ENCODE data around the gene MOB3C. TPM values are rescaled to one million over a fixed set of nuclear protein-coding genes. Genes with fewer than 3 reads are reported as not detected.

MOB3C gene
- total RNA-seq, 1 experiment from 2014 or later = 17.7 TPM

DNA sequence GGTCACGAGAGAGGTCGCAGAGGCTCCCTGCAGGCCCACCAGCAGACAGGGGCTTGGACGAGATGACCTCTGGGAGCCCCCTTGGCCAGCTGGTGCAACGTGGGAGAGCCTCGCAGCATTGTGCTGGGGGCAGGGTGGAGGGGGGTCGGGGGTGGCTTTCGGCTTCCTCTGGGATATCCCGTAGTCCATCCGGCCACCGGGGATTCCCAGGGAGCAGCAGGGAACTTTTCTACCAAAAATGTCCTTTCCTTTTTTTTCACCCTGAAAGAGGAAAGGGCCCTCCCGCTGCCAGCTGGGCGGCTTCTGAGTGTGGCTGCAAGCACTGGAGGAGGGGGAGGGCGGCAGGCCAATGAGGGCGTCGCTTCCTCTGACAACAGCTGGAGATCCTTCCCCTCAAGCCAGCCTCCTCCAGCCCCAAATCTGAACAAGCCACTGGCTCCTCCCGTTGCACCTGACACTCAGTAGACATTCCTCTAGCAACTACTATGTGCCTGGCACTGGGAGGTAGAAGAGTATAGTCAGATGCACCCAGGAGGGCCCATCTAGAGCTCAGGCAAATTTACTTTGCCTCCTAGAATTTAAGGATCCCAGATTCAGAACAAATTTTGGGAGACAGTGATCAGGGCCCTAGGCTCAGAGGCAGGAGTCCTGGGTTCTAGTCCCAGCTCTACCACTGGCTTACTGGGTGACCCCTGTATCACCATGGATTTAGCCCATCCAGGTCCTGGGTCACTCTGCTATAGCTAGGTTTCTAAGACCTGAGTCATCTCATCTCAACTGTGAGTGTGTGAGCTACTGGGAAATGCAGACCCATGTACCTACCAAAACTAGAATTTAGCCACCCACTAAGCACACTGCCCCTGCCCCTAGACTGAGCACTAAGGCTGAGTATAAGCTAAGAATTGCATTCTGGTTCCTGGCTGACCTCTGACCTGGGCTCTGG, 2.7 kb downstream of the MOB3C start:
- peak; percentile 76 for DNase-seq (ENCODE audit: low read depth)
- in situ Hi-C loops (cut with HindIII; ENCODE audit: low pct_unique_long_range_greater_than_20kb, low sequenced_read_pairs) = no loop called here

DNA sequence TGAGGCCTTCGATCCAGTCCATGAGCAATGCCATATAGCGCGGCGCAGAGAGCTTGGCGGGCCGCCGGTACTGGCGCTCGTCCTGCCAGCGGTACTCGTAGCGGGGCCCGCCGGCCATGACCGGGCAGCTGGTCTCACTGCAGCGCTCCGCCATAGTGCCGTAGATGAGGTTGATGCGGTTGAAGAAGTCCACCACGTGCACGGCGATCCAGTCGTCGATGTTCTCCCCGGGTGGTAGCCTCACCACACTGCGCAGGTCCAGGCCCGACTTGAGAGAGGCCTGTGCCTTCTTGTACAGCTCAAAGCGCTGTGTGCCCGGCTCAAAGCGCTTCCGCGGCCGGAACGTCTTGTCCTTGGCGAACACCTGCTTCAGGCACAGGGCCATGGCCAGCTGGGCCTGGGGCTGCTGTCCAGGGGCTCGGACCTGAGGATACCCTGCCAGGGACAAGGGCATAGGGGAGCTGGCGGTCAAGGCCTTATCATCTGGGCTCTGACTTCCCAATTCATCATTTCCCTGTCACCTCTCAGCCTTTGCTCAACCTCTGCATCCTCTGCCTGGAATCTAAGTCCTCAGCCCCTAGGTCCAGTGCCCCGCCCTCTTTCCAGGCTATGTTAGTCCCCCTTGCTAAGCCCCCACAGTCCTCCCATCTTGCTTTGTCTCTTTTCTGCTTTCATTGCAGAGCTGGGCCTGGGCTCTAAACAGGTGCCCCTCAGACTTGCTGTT, 3.5 kb downstream of the MOB3C start:
- in situ Hi-C loops (cut with HindIII; ENCODE audit: low pct_unique_long_range_greater_than_20kb, low sequenced_read_pairs) = no loop called here
- DNase-seq (ENCODE audit: low read depth) = no peak

DNA sequence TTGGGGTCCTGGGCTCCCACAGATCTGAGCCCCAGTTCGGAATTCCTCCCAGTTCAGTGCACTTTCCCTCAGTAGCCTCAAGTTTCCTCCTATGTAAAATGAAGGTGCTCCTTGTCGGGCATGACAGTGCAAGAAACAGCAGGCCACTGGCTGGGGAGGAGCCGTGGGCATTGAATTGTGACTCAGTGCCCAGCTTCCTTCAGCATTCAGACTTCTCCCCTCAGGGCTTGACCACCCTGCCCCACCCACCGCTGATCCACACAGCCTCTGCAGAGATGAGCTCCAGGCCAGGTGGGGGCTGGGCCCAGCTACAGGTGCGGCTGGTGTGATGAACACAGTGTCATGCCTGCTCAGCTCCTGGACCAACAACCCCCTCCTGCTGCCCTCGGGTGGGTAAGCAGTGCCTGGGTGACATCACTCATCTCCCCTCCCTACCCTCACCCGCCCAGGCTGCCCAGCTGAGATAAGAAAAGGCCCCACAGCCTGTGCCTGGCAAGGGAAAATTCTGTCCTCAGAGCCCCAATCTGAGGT, 4.9 kb downstream of the MOB3C start:
- in situ Hi-C loops (cut with HindIII; ENCODE audit: low pct_unique_long_range_greater_than_20kb, low sequenced_read_pairs) = no loop called here
- peak; percentile 98 for DNase-seq (ENCODE audit: low read depth)

DNA sequence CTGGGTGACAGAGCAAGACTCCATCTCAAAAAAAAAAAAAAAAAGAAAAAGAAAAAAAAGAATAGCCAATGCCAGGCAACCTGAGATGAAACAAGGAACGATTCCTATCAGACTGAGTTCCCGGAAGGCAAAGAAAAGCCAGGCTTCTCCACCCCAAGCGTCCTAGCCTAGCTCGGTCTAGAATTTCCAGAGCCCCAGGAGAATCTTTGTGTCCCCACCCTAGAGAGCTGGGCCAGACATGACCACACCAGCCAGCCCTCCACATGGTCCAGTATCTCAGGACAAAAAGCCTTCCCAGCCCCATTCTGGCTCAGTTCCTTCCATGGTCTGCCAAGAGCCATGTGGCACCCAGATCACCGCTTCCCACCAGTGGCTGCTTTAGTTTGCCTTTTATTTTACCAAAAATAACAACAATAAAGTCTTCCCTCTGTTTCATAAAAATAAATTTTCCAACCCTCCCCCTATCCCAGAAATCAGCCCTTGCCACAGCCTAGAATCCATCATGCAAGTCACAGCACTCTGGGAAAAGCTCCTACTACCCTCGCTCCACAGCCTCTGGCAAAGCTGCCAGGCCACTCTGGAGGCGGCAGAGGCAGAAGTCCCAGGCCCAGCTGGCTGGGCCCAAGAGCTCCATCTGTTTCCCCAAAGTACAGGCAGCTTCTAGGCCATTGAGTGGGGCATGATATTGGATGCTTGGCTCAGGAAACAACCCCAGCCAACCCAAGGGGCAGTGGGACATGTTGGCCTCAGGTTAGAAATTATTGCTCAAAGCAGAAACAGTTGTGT, 9.1 kb downstream of the MOB3C start:
- in situ Hi-C loops (cut with HindIII; ENCODE audit: low pct_unique_long_range_greater_than_20kb, low sequenced_read_pairs) = no loop called here
- DNase-seq (ENCODE audit: low read depth) = no peak

DNA sequence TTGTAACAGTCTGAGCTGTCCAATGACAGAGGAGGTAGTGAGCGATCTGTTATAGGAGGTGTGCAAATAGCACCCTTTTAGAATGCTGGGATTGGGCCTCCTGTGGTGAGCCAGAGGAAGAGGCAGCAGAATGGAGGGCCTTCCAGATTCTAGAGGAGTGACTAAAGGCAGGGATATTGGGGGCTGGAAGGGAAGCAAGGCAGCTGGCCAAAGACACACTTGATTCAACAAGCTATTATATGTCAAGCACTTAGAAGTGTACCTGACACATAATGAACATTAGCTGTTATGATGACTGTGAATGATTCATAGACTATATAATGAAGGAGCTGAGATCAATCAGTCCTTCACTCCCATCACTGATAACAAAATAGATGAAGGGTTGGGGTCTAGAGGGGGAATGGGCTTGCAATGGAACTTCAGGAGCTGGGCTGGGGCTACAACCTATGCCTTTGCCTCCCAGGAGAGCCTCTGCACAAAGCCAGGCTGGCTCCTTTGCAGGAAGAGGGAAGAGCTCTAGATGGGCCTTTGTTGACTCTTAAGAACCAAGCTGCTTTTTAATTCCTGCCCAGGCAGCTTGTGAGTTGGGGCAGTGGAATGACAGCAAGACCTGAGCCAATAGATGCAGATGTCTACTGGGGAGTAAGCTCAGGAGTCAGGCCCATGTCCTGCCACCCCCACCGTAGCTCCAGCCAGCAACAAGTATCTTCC, 10.2 kb downstream of the MOB3C start:
- in situ Hi-C loops (cut with HindIII; ENCODE audit: low pct_unique_long_range_greater_than_20kb, low sequenced_read_pairs) = no loop called here
- DNase-seq (ENCODE audit: low read depth) = peak; percentile 46

DNA sequence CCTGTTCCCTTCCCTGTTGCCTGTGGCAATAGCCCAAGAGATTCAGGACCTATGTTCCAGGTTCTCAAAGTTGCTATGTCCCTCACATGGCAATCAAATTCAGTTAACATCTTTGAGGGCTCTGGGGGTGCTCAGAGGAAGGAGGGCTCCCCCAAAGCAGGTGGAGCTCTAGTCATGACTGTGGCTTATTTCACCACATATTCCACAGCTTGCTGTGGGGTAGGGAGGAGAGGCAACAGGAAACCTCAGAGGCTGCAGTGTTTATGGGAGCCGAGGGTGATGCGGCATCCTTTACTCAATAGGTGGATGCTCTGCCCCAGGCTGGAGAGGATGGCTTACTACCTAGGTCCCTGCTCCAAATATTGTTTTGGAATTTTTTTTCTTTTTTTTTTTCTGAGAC, 11.4 kb downstream of the MOB3C start:
- no peak for DNase-seq (ENCODE audit: low read depth)
- in situ Hi-C loops (cut with HindIII; ENCODE audit: low pct_unique_long_range_greater_than_20kb, low sequenced_read_pairs) = no loop called here

DNA sequence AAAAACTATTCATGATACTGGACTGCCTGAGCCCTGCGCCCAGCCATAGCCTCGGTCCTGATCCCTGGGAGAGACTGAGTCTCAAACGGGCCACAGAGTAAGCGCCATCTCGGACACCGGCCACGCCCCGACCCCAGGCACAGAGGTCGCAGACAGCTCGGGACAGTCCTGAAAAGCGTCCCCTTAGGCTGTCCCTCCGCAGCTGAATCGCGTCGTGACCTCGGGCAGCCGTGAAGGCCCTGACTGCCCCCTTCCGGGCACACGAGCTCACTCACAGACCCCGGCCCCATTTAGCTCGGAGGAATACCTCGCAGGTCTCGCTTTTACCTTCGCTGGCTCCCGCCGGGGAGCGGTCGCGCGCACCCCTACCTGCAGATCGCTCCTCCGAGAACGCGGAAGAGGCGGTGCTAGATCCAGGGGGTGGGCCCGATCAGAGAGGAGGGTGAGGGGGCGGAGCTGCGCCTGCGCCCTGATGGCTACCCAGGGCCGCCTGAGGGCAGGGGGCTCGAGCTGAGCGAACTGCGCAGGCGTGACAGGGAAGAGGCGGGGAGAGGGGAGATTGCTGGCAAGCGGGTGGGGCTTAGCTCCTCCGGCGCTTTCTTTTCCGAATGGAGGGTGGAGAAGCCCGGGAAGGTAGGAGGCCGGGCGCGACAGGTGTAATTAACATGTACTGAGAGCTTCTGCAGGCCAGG, 12.6 kb downstream of the MOB3C start, which contains the start of gene MKNK1:
Gene MKNK1, minus strand, starts transcription at position 411 of the 692 bp plus-strand sequence. CDS start 20,941 bp downstream, outside the sequence.
- peak; percentile 94 for DNase-seq (ENCODE audit: low read depth)
- in situ Hi-C loops (cut with HindIII; ENCODE audit: low pct_unique_long_range_greater_than_20kb, low sequenced_read_pairs) = no loop called here

DNA sequence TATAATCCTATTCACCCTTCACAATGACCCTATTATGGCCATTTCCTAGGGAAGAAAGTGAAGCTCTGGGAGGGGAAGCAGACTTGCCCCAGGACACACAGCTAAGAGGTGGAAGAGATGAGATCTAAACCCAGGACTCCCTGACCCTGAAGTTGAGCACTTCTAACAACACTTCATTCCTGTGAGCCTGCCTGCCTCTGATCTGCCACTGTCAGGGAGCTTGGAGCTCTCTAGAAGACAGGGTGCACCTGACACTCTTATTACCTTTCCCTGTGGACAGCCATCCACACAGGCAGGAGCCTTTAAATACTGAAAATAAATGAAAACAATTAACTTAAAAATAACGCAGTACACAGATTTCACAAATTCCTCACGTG, 13.1 kb downstream of the MOB3C start:
- no peak for DNase-seq (ENCODE audit: low read depth)
- in situ Hi-C loops (cut with HindIII; ENCODE audit: low pct_unique_long_range_greater_than_20kb, low sequenced_read_pairs) = no loop called here

DNA sequence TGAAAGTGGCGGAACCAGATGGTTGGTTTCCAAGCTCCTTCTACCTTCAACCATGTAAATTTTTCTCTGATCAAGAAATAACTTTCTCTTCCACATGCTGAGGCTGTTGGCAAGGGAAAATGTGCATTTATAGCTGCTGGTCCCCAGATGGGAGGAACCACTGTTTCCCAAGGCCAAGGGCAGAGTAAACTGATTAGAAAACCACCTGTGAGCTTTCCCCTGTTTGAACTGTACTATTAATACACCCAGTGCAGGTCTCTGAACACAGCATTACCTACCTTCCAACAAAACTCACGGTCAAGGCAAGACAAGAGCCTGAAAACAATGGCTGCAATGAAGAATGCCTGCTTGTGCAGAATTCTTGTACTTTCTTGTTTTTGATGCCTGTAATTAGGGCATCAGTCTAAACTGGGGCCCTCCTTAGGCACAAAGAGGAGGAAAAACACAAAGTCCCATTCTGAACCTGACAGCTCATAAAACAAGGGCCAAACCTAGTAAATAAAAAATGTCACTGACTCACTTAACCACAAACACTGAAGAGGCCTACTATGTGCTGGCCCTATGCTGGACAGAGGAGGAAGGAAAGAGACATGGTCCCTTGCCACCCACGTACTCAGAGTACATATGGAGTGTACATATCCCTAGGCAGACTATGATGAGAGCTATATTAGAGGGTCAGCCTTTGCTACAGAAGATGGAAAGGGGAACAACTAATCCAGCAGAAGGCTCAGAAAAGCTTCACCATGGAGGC, 15.2 kb downstream of the MOB3C start:
- in situ Hi-C loops (cut with HindIII; ENCODE audit: low pct_unique_long_range_greater_than_20kb, low sequenced_read_pairs) = no loop called here
- DNase-seq (ENCODE audit: low read depth) = no peak

DNA sequence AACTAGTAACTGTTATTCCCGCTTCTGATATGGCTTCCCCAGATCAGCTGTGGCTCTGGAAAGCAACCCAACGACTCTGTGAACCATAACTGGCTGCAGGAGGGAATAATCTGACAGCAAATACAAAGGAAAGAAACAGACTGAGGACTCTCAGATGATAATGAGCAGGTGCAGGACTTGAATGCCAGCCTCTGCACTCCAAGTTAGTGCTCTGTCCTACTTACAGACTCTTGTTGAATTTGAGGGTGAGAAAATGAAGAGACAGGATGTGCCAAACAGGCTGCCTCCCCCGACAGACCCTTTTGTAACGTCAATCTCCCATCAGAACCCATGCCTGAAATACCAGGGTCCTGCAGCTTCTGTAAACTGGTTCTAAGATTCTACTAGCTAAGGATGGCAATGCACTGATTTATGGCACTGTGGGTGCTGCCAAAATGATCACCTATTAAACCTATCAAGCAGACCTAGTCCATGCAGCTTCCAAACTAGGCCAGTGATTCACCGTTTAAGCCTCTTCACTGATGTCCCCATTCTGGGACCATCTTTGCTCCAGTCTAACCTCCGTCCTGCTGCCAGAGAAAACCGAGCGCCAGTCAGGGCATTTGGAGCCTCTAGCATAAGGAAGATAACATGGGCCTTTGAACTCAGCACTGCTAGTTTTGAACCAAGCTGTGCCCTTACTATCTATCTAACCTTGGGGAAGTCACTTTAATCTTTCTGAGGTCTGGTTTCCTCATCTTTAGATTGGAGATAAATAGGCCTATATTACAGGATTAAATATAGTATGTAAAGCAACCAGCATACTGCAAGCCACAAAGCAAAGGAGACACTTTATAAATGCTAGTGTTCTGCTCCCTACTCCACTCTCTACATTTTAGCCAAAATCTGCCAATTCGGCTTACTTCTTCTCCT, 17.3 kb downstream of the MOB3C start:
- DNase-seq (ENCODE audit: low read depth) = no peak
- in situ Hi-C loops (cut with HindIII; ENCODE audit: low pct_unique_long_range_greater_than_20kb, low sequenced_read_pairs) = no loop called here

DNA sequence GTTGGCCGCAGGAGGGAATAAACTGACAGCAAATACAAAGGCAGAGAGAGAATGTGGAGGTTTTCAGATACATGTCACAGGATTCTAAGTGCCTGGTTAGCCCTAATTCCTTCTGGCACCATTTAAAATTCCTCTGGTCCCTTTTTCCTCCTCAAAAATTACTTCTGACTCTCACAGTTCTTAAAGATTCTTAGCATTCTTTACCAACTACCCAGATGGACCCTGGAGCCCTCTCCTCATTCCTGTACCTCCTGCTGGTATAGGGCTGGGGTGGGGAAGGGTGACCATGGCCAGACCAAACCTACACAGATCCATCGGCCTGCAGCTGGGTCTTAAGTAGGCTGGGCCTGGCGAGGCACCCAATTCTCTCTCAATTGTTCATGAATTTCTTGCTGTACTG, 19.8 kb downstream of the MOB3C start:
- in situ Hi-C loops (cut with HindIII; ENCODE audit: low pct_unique_long_range_greater_than_20kb, low sequenced_read_pairs) = no loop called here
- DNase-seq (ENCODE audit: low read depth) = no peak

DNA sequence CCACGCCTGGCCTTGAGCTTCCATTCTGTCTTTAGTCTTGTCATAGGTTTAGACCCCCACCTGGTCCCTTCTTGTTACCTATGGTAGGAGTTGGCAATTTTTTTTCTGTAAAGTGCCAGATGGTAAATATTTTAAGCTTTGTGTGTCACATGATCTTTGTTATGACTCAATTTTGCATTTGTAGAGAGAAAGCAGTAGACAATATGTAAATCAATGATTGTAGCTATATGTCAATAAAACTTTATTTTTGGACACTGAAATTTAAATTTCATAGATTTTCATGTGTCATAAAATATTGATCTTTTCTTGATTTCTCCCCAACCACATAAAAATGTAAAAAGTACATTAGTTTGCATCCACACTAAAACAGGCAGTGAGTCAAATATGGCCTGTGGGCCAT, 20.6 kb downstream of the MOB3C start:
- DNase-seq (ENCODE audit: low read depth) = no peak
- in situ Hi-C loops (cut with HindIII; ENCODE audit: low pct_unique_long_range_greater_than_20kb, low sequenced_read_pairs) = no loop called here

DNA sequence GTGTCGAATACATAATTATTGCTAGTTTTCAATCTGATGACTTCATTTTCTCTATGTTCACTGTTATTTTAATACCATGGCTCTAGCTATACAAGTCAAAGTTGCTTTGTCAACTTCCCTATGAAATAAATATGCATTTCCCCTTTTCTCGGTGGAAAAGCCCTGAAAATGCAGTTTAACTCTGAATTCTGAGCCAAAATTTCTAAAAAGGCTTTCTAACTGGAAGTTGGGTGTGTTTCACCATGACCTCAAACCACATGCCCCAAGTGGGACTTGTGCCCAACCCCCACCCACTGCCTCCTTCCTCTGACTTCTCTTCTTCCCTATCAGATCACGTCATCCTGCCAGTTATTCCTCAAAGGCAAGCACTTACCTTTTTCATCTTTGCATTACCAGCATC, 21.5 kb downstream of the MOB3C start:
- no peak for DNase-seq (ENCODE audit: low read depth)
- in situ Hi-C loops (cut with HindIII; ENCODE audit: low pct_unique_long_range_greater_than_20kb, low sequenced_read_pairs) = no loop called here

DNA sequence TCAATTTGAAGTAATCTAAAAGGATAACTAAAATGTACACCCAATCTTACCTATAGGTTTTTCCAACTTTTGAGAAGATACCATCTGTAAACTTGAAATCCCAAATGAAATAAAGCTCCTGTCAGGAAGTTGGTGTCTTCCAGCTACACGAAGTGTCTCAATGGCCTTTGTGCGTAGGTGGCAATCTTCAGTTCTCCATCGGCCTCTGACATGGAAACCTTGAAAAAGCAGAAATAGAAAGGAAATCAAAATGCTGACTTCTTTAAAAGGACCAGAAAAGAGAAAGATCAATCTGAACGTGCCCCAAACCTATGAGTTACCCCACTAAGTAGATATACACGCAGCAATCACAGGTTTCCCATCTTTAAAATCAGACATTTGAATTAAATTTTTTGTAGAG, 22.5 kb downstream of the MOB3C start:
- in situ Hi-C loops (cut with HindIII; ENCODE audit: low pct_unique_long_range_greater_than_20kb, low sequenced_read_pairs) = no loop called here
- DNase-seq (ENCODE audit: low read depth) = no peak

DNA sequence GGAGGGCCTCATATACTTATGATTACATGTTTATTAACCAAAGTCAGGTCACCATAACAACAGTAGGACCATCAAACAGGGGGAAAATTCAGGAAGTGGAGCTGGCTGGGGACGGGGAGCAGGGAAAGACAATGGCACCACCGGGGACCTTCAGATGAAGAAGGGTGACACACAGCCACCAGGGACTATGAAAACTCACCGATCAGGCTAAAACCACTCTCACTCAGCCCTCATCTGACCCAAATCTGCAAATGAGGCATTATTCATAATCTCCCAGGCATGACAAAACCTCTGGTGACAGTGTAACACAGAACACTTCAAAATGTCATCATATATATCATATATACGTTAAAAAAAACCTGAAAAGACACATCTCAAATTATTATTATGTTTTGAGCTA, 23.8 kb downstream of the MOB3C start:
- in situ Hi-C loops (cut with HindIII; ENCODE audit: low pct_unique_long_range_greater_than_20kb, low sequenced_read_pairs) = no loop called here
- no peak for DNase-seq (ENCODE audit: low read depth)

DNA sequence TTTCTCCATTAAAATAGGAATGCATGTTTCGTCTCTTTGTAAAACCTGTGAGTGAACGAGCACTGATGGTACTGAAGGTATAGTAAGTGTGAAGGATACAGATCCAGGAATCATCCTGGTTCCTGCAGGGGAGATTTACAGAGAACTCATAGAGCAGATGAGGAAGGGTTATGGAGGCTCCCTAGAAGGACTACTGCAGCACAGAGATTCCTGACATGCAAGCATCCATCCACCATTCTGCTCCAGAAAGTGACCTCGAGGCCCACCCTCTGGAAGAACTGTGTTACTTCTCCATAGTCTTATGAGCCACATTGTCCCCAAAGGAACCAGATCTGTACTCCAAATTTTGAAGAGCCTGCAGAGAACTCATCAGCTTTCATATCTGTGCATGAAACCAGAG, 27.1 kb downstream of the MOB3C start:
- no peak for DNase-seq (ENCODE audit: low read depth)
- in situ Hi-C loops (cut with HindIII; ENCODE audit: low pct_unique_long_range_greater_than_20kb, low sequenced_read_pairs) = no loop called here

All from Caki2 (cell line).